NCI-H526 (cell line): ENCODE data around the gene PRAMEF9.
"Not testable (repeated sequence)": the region's sequence is repeated elsewhere in the genome, so short reads cannot be mapped to it uniquely, and the experiment has no call there.

Experiments
- DNase-seq, 2 experiments: peaks; one replicate each; lab custom pipeline; 2025; lab: John Stamatoyannopoulos, UW

The PRAMEF9 gene

DNA sequence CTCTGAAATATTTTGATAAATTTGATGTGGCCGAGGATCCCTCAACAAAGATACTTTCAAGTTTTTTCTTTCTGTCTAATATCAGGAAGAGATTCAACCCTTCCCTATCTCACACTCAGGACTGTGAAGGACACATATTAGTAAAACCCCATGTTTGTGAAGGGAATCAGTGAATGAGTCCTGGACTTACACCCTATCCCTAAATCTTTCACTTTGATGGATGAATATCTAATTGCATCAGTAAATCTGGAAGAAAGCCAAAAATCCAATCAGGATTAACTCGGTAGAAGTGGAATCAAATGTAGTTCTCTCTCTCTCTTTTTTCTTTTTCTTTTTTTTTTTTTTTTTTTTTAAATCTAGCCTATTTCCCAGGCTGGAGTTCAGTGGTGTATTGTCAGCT is at the start of gene PRAMEF9:
PRAMEF9 (plus strand) TSS at position 301 of the 400 bp plus-strand sequence. CDS start 3,433 bp downstream, outside the sequence.
- not testable (repeated sequence) for DNase-seq

DNA sequence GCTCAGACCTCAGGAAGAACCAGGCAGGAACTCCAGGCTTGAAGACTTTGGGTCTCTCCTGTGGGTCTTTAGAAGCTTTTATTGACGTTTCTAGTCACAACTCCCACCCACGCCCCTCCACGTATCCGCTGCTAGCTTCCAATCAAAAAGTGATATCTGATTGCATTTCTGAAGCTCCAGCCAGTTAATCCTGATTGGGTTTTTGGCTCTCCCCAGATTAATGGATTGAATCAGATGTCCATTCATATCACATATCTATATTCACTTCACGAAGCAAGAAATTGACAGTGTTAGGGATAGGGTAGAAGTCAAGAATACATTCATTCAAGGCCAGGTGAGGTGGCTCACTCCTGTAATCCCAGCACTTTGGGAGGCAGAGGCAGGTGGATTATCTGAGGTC is 15.7 kb upstream of the PRAMEF9 start, which contains the start of gene PRAMEF26:
PRAMEF26 (minus strand) TSS at position 101 of the 400 bp plus-strand sequence. CDS start 2,914 bp downstream, outside the sequence.
- not testable (repeated sequence) for DNase-seq

- not testable (repeated sequence) for DNase-seq
Observed at GRCh38 chr1:13165531-13165930, 6.1 kb upstream of the PRAMEF9 start, which contains the start of gene HNRNPCL4. TSS of gene HNRNPCL4 (minus strand) at chr1:13165631. CDS start at chr1:13165467, 164 bp downstream.

DNA sequence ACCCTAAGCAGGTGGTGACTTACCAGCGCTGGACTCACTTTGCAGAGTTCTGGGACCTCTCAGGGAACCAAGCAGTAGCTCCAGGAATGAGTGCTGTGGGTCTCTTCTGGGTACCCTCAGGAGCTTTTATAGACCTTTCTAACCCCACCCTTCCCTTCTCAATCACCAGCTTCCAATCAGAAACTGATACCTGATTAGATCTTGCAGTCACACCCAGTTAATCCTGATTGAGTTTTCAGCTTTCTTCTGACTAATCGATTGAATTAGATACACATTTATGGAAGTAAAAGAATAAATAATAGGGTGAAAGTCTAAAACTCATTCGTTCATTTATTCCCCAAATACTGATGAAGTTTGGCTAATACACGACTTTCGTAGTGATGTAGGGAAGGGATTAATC is 29.7 kb downstream of the PRAMEF9 start, which contains the start of gene PRAMEF13:
PRAMEF13 (minus strand) TSS at position 101 of the 400 bp plus-strand sequence. CDS start 1,820 bp downstream, outside the sequence.
- DNase-seq: not testable (repeated sequence)

GRCh38 chr1:13208712-13209111 is 37.1 kb downstream of the PRAMEF9 start:
- DNase-seq: not testable (repeated sequence)

GRCh38 chr1:13216619-13217018 is 45.0 kb downstream of the PRAMEF9 start:
- DNase-seq: not testable (repeated sequence)

GRCh38 chr1:13219203-13219602 is 47.6 kb downstream of the PRAMEF9 start:
- not testable (repeated sequence) for DNase-seq

- DNase-seq: not testable (repeated sequence)
Observed at GRCh38 chr1:13222788-13223187, 51.1 kb downstream of the PRAMEF9 start.

GRCh38 chr1:13224480-13225060 is 52.9 kb downstream of the PRAMEF9 start:
- no peak for DNase-seq

DNA sequence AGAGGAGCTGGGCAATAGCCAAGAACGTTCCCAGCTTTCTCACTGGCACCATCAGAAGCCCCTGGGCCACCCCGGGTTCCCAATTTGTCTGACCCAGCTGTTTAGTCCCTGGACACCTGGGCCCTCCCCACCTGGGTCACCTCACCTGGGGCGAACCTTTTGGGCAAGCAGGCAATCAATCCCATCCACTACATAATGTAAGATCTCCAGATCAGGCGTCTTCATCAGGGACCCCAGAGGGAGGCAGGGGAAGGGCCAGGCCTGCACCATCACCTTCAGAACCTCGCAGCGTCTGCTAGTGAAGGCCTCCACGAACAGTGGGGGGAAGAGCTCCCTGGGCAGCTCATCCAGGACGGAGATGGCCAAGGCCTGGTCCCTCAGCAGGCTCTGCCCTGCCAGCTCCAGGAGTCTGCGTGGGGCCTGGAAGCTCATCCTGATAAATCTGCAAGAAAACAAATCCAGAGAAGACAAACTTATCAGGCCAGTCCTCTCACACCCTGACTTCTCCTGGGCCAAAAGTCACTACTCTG is 54.1 kb downstream of the PRAMEF9 start, which contains the start of gene PRAMEF18:
PRAMEF18 (minus strand) TSS at position 480 of the 530 bp plus-strand sequence; CDS start at position 432, 48 bp downstream.
- DNase-seq: not testable (repeated sequence)

DNA sequence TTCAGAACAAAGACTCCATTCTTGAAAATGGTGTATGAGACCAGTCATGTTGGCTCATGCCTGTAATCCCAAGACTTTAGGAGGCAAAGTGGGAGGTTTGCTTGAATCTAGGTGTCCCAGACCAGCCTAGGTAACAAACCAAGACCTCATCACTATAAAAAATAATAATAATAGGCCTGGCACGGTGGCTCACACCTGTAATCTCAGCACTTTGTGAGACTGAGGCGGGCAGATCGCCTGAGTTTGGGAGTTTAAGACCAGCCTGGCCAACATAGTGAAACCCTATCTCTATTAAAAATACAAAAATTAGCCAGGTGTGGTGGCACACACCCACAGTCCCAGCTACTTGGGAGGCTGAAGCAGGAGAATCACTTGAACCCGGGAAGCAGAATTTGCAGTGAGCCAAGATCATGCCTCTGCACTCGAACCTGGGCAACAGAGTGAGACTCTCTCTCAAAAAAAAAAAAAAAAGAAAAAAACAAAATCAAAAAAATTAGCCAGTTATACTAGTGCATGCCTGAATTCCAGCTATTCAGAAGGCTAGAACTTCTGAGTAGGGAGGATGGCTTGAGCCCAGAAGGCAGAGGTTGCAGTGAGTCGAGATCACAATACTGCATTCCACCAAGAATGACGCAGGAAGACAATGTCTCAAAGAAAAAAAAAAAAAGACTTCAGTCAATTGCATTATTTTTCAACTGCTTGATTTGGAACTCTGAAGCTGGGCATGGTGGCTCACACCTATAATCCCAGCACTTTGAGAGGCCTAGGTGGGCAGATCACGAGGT is 55.8 kb downstream of the PRAMEF9 start:
- not testable (repeated sequence) for DNase-seq

- DNase-seq: peak in 1 of 2 experiments; percentile 7
Observed at GRCh38 chr1:13228343-13228781, 56.7 kb downstream of the PRAMEF9 start.
